GM19452 (cell line): ENCODE data around the gene KCNJ9.
"Not testable (repeated sequence)": the region's sequence is repeated elsewhere in the genome, so short reads cannot be mapped to it uniquely, and the experiment has no call there.

Experiments used
- ATAC-seq: cut with Tn5 transposase; IDR thresholded peaks from one replicate; pipeline ENCODE4 v1.9.1; 2021; ENCODE audit not compliant: unreplicated experiment

KCNJ9 gene

GRCh38 chr1:160081261-160081936 is at the start of gene KCNJ9:
TSS of gene KCNJ9 (plus strand) at chr1:160081538. CDS start at chr1:160084031, 2,493 bp downstream.
- no peak for ATAC-seq

GRCh38 chr1:160032165-160032820 is 49.0 kb upstream of the KCNJ9 start:
- peak; percentile 20 for ATAC-seq

GRCh38 chr1:160040476-160040875 is 40.9 kb upstream of the KCNJ9 start:
- ATAC-seq: no peak

GRCh38 chr1:160043543-160043942 is 37.8 kb upstream of the KCNJ9 start:
- ATAC-seq: no peak

- no peak for ATAC-seq
Observed at GRCh38 chr1:160045653-160046052, 35.7 kb upstream of the KCNJ9 start.

GRCh38 chr1:160046494-160047110 is 34.7 kb upstream of the KCNJ9 start:
- no peak for ATAC-seq

GRCh38 chr1:160047111-160047991 is 34.0 kb upstream of the KCNJ9 start:
- ATAC-seq: no peak

GRCh38 chr1:160048335-160048734 is 33.0 kb upstream of the KCNJ9 start:
- no peak for ATAC-seq

- ATAC-seq: no peak
Observed at GRCh38 chr1:160049101-160049500, 32.2 kb upstream of the KCNJ9 start.

GRCh38 chr1:160050182-160050581 is 31.2 kb upstream of the KCNJ9 start:
- ATAC-seq: not testable (repeated sequence)

- ATAC-seq: no peak
Observed at GRCh38 chr1:160050619-160051018, 30.7 kb upstream of the KCNJ9 start.

GRCh38 chr1:160052936-160053335 is 28.4 kb upstream of the KCNJ9 start:
- ATAC-seq: no peak

- no peak for ATAC-seq
Observed at GRCh38 chr1:160053548-160054365, 27.6 kb upstream of the KCNJ9 start.

- no peak for ATAC-seq
Observed at GRCh38 chr1:160056648-160057169, 24.6 kb upstream of the KCNJ9 start.

- no peak for ATAC-seq
Observed at GRCh38 chr1:160058087-160058486, 23.3 kb upstream of the KCNJ9 start.

GRCh38 chr1:160061369-160062229 is 19.7 kb upstream of the KCNJ9 start:
- ATAC-seq: no peak

GRCh38 chr1:160062230-160062532 is 19.2 kb upstream of the KCNJ9 start:
- ATAC-seq: no peak

GRCh38 chr1:160063176-160063575 is 18.2 kb upstream of the KCNJ9 start:
- no peak for ATAC-seq

GRCh38 chr1:160064164-160064563 is 17.2 kb upstream of the KCNJ9 start:
- ATAC-seq: no peak
